T follicular helper cell (primary cell): ENCODE results near the gene KRTAP10-5.
"Not testable (repeated sequence)": the region's sequence is repeated elsewhere in the genome, so short reads cannot be mapped to it uniquely, and the experiment has no call there.

Experiments used
- DNase-seq: peaks from one replicate; pipeline ENCODE4 v3.0.0-alpha.2; 2020; ENCODE audit warnings: low read depth

Gene KRTAP10-5

GRCh38 chr21:44571844-44572782, 8.3 kb downstream of the KRTAP10-5 start:
- DNase-seq, result no peak

DNA sequence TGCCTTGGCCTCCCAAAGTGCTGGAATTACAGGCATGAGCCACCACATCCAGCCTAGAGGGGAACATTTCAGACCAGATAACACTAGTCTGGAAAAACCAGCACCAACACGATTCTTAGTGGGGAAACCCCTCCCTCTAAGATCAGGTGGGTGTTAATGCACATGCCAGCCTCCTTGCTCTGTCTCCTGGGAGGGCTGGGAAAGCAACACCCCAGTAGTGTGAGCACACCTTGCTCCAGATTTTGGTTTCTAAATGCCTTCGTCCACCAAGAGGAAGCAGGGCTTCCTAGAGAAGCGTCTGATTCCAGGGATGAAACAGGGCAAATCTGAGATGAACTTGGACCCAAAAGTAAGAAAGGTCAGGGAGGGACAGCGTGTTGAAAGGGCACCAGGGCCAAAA, 9.1 kb downstream of the KRTAP10-5 start:
- DNase-seq, result no peak

- DNase-seq, result no peak
Measured at GRCh38 chr21:44569861-44570517, 10.4 kb downstream of the KRTAP10-5 start.

GRCh38 chr21:44568667-44569556, 11.5 kb downstream of the KRTAP10-5 start:
- DNase-seq, result no peak

GRCh38 chr21:44568261-44568660, 12.1 kb downstream of the KRTAP10-5 start:
- no peak for DNase-seq

- DNase-seq, result no peak
Measured at GRCh38 chr21:44567481-44568171, 12.8 kb downstream of the KRTAP10-5 start.

- DNase-seq, result no peak
Measured at GRCh38 chr21:44566403-44566802, 14.0 kb downstream of the KRTAP10-5 start.

- DNase-seq, result no peak
Measured at GRCh38 chr21:44564886-44565598, 15.4 kb downstream of the KRTAP10-5 start.

DNA sequence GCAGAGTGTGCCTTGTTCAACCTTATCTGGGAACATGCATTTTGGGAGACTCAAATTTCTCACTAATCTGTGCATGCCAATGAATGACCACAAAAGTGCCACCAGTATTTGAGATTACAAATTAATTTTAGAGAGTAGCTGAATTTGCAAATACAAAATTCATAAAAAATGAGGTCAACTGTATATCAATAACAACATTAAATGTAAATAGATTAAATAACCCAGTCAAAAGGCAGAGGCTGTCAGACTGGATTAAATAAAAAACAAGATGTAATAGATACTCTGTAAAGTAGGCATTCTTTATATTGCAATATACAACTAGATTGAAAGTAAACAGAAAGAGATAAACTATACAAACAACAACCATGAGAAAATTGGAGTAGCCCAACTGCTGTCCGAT, 16.3 kb downstream of the KRTAP10-5 start:
- DNase-seq, result no peak

- DNase-seq, result no peak
Measured at GRCh38 chr21:44558695-44559094, 21.7 kb downstream of the KRTAP10-5 start, which contains the start of gene KRTAP10-3. KRTAP10-3 (minus strand) TSS chr21:44558795; CDS start chr21:44558715, 80 bp downstream.

- DNase-seq, result not testable (repeated sequence)
Measured at GRCh38 chr21:44558329-44558675, 22.1 kb downstream of the KRTAP10-5 start.

- no peak for DNase-seq
Measured at GRCh38 chr21:44557491-44558328, 22.7 kb downstream of the KRTAP10-5 start.

- DNase-seq, result no peak
Measured at GRCh38 chr21:44556879-44557278, 23.5 kb downstream of the KRTAP10-5 start.

DNA sequence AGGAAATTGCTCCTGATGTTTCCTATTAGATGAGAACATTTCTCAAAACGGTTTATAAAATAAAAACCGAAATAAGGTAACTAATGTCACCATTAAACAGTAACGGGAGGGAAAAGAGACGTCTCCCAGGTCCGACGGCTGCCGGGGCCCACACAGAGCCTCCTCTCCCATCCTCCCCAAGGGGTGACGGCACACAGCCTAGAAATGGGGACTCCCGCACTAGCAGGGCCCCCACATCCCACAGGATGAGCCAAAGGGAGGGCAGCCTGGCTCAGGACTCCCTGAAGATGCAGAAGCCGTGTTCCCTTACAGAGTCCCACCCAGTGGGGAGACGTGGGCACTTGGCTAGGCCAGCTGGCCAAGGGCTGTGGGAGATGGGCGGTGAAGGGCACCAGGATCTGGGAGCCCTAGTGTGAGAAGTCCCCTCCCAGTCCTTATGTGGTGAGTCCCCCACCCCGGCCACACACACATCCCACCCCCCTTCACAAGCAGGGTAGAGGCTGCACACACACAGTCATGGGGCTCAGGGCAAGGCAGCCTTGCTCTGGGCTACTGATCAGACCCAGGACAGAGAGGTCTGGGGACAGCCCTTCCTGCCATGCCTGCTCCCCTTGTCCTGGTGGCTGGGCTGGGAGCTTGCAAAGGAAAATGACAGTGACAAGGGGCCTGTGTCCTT, 25.1 kb downstream of the KRTAP10-5 start:
- no peak for DNase-seq

DNA sequence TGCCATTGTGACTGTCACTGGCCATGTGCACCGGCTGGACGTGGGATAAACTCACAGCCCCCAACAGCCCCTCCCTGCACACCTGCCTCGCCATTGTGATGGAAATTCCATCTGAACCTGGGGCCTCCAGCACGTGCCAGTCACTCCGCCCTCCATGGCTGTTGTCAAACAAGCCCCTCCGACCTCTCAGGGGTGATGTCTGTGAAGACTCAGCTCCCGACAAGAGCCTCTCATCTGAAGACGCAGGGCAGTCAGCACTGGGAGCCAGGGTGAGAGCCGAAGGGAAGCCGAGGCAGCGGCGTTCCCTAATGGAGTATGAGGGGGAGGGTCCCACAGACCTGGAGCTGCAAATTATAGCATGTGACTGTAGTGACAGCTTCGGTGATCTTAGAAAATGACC, 27.7 kb downstream of the KRTAP10-5 start:
- no peak for DNase-seq

GRCh38 chr21:44552136-44552535, 28.3 kb downstream of the KRTAP10-5 start:
- no peak for DNase-seq

DNA sequence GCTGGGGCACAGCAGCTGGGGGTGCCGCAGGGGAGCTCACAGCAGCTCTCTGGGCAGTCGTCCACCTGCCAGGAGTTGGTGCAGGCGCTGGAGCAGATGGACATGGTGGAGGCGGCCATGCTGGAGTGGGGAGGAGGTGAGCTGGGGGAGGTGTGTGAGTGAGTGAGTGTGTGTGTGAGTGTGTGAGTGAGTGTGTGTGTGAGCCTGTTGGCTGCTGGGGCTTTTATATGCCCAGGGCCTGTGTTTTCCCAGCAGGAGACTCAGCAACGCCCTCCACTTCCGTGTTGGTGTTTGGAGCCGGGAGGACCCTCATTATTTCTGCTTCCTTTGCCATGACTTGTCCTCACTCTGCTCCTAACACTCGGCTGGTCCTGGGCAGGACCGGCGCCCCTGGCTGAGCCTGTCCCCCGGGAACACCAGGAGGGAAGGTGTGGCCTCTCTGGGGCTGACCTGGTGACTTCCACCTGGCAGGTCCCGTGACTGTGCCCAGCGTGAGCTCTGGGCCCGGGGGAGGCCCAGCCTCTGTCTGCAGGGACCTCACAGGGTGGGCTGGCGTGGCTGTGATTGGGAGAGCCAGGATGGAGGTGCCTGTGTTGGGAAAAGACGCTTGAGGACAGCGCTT, 29.0 kb downstream of the KRTAP10-5 start, which contains the start of gene KRTAP10-2:
Gene KRTAP10-2, minus strand, starts transcription at position 166 of the 622 bp plus-strand sequence. Its CDS starts 47 bp downstream, at position 119.
- no peak for DNase-seq

DNA sequence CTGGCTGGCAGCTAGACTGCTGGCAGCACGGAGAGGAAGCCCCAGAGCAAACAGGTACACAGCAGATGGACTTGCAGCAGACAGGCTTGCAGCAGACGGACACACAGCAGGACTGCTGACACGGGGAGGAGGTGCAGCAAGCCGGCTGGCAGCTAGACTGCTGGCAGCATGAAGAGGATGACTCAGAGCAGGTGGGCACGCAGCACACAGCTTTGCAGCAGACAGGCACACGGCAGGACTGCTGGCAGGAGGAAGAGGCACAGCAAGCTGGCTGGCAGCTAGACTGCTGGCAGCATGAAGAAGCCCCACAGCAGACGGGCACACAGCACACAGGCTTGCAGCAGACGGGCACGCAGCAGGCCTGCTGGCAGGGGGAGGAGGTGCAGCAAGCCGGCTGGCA, 29.6 kb downstream of the KRTAP10-5 start:
- no peak for DNase-seq

DNA sequence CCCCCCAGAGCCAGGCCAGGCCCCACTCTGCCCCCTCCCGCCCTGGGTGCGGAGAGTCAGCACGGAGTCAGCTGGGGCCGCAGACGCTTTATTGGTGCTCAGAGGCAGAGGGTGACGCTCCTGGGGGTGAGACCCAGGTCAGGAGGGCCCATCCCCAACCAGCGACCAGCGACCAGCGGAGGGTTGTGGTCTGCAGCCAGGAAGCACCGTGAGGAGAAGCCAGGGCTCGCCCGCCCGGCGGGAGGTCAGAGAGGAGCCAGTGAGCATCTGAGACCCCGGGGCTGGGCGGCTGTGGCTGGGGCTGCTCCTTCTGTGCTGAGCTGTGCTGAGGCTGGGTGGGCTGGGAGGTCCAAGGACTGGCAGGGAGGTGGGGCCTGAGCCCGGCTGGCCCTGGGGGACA, 30.1 kb downstream of the KRTAP10-5 start:
- DNase-seq, result not testable (repeated sequence)
